Lower leg skin (tissue), 4 donors: ENCODE results near the gene ZFAND6. TPM values are rescaled to one million over a fixed set of nuclear protein-coding genes. Genes with fewer than 3 reads are reported as not detected.

Source experiments
- DNase-seq, 2 donors: peaks; one replicate each; pipeline ENCODE4 v3.0.0-alpha.2; 2019; ENCODE audit warnings: low spot score in 2 of 2
- H3K4me3 ChIP-seq: fragments of 200-600 bp; sonication (generic); 2 replicates; pipeline ENCODE4 v1.5.1; 2017; ENCODE audit warnings: mild to moderate bottlenecking, low read depth; ENCODE audit not compliant: poor library complexity, severe bottlenecking
- CTCF ChIP-seq, 3 donors: fragments of 450-650 bp; IDR thresholded peaks; one replicate each; pipeline ENCODE4 v1.5.1; 2016; ENCODE audit warnings: antibody characterized with exemption in 3 of 3, mild to moderate bottlenecking in 3 of 3, moderate library complexity in 2 of 3
- POLR2A ChIP-seq, 2 donors: fragments of 450-650 bp; IDR thresholded peaks; one replicate each; pipeline ENCODE4 v1.6.1; 2016 to 2017; ENCODE audit warnings: antibody characterized with exemption in 2 of 2, mild to moderate bottlenecking in 1 of 2, moderate library complexity in 1 of 2
- WGBS, 2 donors: methylation state at CpG; one replicate each; pipeline ENCODE4 v1.1.5; 2018; 5-methylcytosine and 5-hydroxymethylcytosine counted together
- intact Hi-C: fragments of 100-400 bp; cut with DNase I; formaldehyde crosslinking; loops from one replicate; pipeline ENCODE4 v1.15.0; 2023; ENCODE audit warnings: low total_unique reads
- total RNA-seq, 4 donors: library from RNA; depleted of rRNA; stranded (reverse); fragments of >200 nt; gene quantifications; one replicate each; pipeline ENCODE4 v1.1.0, GENCODE V29; 2016

The ZFAND6 gene
- total RNA-seq, 4 donors from 2014 or later: 95.6 to 139 (median 107) TPM

- H3K4me3 ChIP-seq: no peak overlapping the region
- 87 to 90% methylated on average over 3 of the region's 3 CpGs for WGBS, 2 donors
- DNase-seq: no peak
- TF ChIP-seq CTCF (IDR thresholded peaks at IDR 0.05) (no peak), POLR2A (IDR thresholded peaks at IDR 0.05) (no peak)
- intact Hi-C loops: no loop called here
Measured at GRCh38 chr15:80138961-80139360, 79.5 kb downstream of the ZFAND6 start.

- DNase-seq: no peak
- no peak overlapping the region for H3K4me3 ChIP-seq
- no peak for TF ChIP-seq CTCF (IDR thresholded peaks at IDR 0.05)
- TF ChIP-seq POLR2A (IDR thresholded peaks at IDR 0.05): no peak
- WGBS, 2 donors: 67 to 91% methylated on average over 4 of the region's 4 CpGs
- intact Hi-C loops: no loop called here
Measured at GRCh38 chr15:80140909-80141308, 81.4 kb downstream of the ZFAND6 start.

GRCh38 chr15:80141916-80142598 lies 82.6 kb downstream of the ZFAND6 start:
- WGBS, 2 donors: 81 to 89% methylated on average over 5 of the region's 5 CpGs
- intact Hi-C loops: no loop called here
- no peak for TF ChIP-seq POLR2A (IDR thresholded peaks at IDR 0.05)
- no peak for TF ChIP-seq CTCF (IDR thresholded peaks at IDR 0.05)
- no peak overlapping the region for H3K4me3 ChIP-seq
- no peak for DNase-seq

GRCh38 chr15:80142646-80143045 lies 83.2 kb downstream of the ZFAND6 start:
- 60 to 71% methylated on average over 5 of the region's 5 CpGs for WGBS, 2 donors
- intact Hi-C loops: no loop called here
- H3K4me3 ChIP-seq: no peak overlapping the region
- TF ChIP-seq POLR2A (IDR thresholded peaks at IDR 0.05) (no peak), CTCF (IDR thresholded peaks at IDR 0.05) (no peak)
- no peak for DNase-seq

- TF ChIP-seq CTCF (IDR thresholded peaks at IDR 0.05) (no peak), POLR2A (IDR thresholded peaks at IDR 0.05) (no peak)
- WGBS, 2 donors: 66 to 67% methylated on average over 6 of the region's 6 CpGs
- peak in 1 of 2 donors; percentile 74 for DNase-seq
- intact Hi-C loops: no loop called here
- H3K4me3 ChIP-seq: no peak overlapping the region
Measured at GRCh38 chr15:80151148-80151547, 91.7 kb downstream of the ZFAND6 start.

- no peak overlapping the region for H3K4me3 ChIP-seq
- 54 to 66% methylated on average over 3 of the region's 3 CpGs for WGBS, 2 donors
- TF ChIP-seq CTCF (IDR thresholded peaks at IDR 0.05) (no peak), POLR2A (IDR thresholded peaks at IDR 0.05) (no peak)
- DNase-seq: peak in 1 of 2 donors; percentile 69
- intact Hi-C loops: no loop called here
Measured at GRCh38 chr15:80151576-80151975, 92.1 kb downstream of the ZFAND6 start.
